Neural cell (in vitro differentiated cells): Measurements from ENCODE around the gene ZNF618.

Experiments
- CTCF ChIP-seq: fragments of 450-650 bp; IDR thresholded peaks from 2 replicates; pipeline ENCODE4 v1.5.1; 2014; ENCODE audit warnings: antibody characterized with exemption, mild to moderate bottlenecking, moderate library complexity; ENCODE audit not compliant: poor library complexity, severe bottlenecking
- EP300 ChIP-seq: fragments of 450-650 bp; conservative IDR thresholded peaks from 2 replicates; pipeline ENCODE4 v1.6.1; 2014; ENCODE audit warnings: antibody characterized with exemption, mild to moderate bottlenecking, moderate library complexity; ENCODE audit not compliant: poor library complexity, severe bottlenecking
- EZH2 ChIP-seq: fragments of 200-600, 300-800 bp; shearing (Covaris generic), sonication (generic); IDR thresholded peaks from 2 replicates; pipeline ENCODE4 v1.6.1; 2014; ENCODE audit warnings: antibody characterized with exemption, low read length, borderline replicate concordance, mild to moderate bottlenecking; ENCODE audit not compliant: insufficient read depth, poor library complexity, severe bottlenecking
- MXI1 ChIP-seq: fragments of 450-650 bp; conservative IDR thresholded peaks from 2 replicates; pipeline ENCODE4 v1.6.1; 2014; ENCODE audit warnings: antibody characterized with exemption, mild to moderate bottlenecking; ENCODE audit not compliant: poor library complexity, severe bottlenecking
- POLR2AphosphoS5 ChIP-seq: IDR thresholded peaks from 2 replicates; pipeline ENCODE4 v1.6.1; 2012
- RAD21 ChIP-seq: fragments of 450-650 bp; conservative IDR thresholded peaks from 2 replicates; pipeline ENCODE4 v1.6.1; 2014; ENCODE audit warnings: antibody characterized with exemption, mild to moderate bottlenecking, moderate library complexity
- REST ChIP-seq: IDR thresholded peaks from 2 replicates; pipeline ENCODE4 v1.6.1; 2012; ENCODE audit warnings: borderline replicate concordance
- SMC3 ChIP-seq: fragments of 450-650 bp; conservative IDR thresholded peaks from 2 replicates; pipeline ENCODE4 v1.6.1; 2014; ENCODE audit warnings: antibody characterized with exemption, mild to moderate bottlenecking, moderate library complexity; ENCODE audit not compliant: poor library complexity
- TAF1 ChIP-seq: IDR thresholded peaks from 2 replicates; pipeline ENCODE4 v1.6.1; 2012; ENCODE audit warnings: low read depth

- TF ChIP-seq CTCF = no peak
- TF ChIP-seq POLR2AphosphoS5 = no peak
- TF ChIP-seq EZH2 = no peak
- no peak for TF ChIP-seq RAD21
- TF ChIP-seq TAF1 = no peak
- no peak for TF ChIP-seq EP300
- TF ChIP-seq MXI1 = no peak
- TF ChIP-seq SMC3 = no peak
- TF ChIP-seq REST = no peak
Observed at GRCh38 chr9:113886026-113886369, 9.9 kb downstream of the ZNF618 start.
